Keratinocyte (primary cell): Measurements from ENCODE around the gene OVAAL. TPM values are rescaled to one million over a fixed set of nuclear protein-coding genes. Genes with fewer than 3 reads are reported as not detected.

Experiments
- DNase-seq: peaks from one replicate; pipeline ENCODE4 v3.0.0-alpha.2; 2011; ENCODE audit warnings: low read depth, missing footprints, low spot score
- FAIRE-seq: peaks from 2 replicates; lab custom pipeline; 2011; peaks lifted over from hg19 to GRCh38; lab: Jason Lieb, UNC
- H2AFZ ChIP-seq: 2 replicates; pipeline ENCODE4 v1.6.0; 2012; ENCODE audit warnings: low read length, control low read depth, inconsistent platforms; ENCODE audit not compliant: control insufficient read depth
- H3K27ac ChIP-seq: 2 replicates; pipeline ENCODE4 v1.5.1; 2011; ENCODE audit warnings: low read length; ENCODE audit not compliant: control insufficient read depth, insufficient read depth
- H3K27me3 ChIP-seq: 3 replicates; pipeline ENCODE4 v1.6.0; 2011; ENCODE audit warnings: low read length; ENCODE audit not compliant: control insufficient read depth, insufficient read depth; ENCODE audit errors: extremely low read depth
- H3K36me3 ChIP-seq, 2 experiments: 2 replicates in 1 of 2; 3 replicates in 1 of 2; pipeline ENCODE4 v1.5.1; 2011; ENCODE audit warnings: low read length in 2 of 2, mild to moderate bottlenecking in 1 of 2; ENCODE audit not compliant: control insufficient read depth in 2 of 2, insufficient read depth in 2 of 2; ENCODE audit errors: extremely low read depth in 1 of 2
- H3K4me1 ChIP-seq: 3 replicates; pipeline ENCODE4 v1.5.1; 2011; ENCODE audit warnings: low read length; ENCODE audit not compliant: control insufficient read depth, insufficient read depth; ENCODE audit errors: extremely low read depth
- H3K4me2 ChIP-seq: 3 replicates; pipeline ENCODE4 v1.6.0; 2011; ENCODE audit warnings: low read depth, low read length; ENCODE audit not compliant: control insufficient read depth, insufficient read depth; ENCODE audit errors: extremely low read depth
- H3K4me3 ChIP-seq, 3 experiments: fragments of 200-600 bp in 1 of 3; sonication (generic) in 1 of 3; 2 replicates in 2 of 3; 3 replicates in 1 of 3; pipeline ENCODE4 v1.5.1; 2011 to 2016; ENCODE audit warnings: low read length in 3 of 3, mild to moderate bottlenecking in 3 of 3, control low read depth in 2 of 3, inconsistent platforms in 1 of 3, low read depth in 1 of 3, mixed read lengths in 1 of 3, mixed run types in 1 of 3, moderate library complexity in 1 of 3; ENCODE audit not compliant: control insufficient read depth in 2 of 3, insufficient read depth in 2 of 3; ENCODE audit errors: extremely low read depth in 1 of 3
- H3K79me2 ChIP-seq: 2 replicates; pipeline ENCODE4 v1.6.0; 2012; ENCODE audit warnings: low read length; ENCODE audit not compliant: control insufficient read depth, insufficient read depth
- H3K9ac ChIP-seq: 3 replicates; pipeline ENCODE4 v1.6.0; 2011; ENCODE audit warnings: low read length; ENCODE audit not compliant: control insufficient read depth, insufficient read depth; ENCODE audit errors: extremely low read depth
- H3K9me1 ChIP-seq: 3 replicates; pipeline ENCODE4 v1.6.0; 2011; ENCODE audit warnings: low read length; ENCODE audit not compliant: control insufficient read depth, insufficient read depth; ENCODE audit errors: extremely low read depth
- H3K9me3 ChIP-seq: 2 replicates; pipeline ENCODE4 v1.5.1; 2012; ENCODE audit warnings: low read depth, low read length; ENCODE audit not compliant: control insufficient read depth
- H4K20me1 ChIP-seq: 3 replicates; pipeline ENCODE4 v1.6.0; 2011; ENCODE audit warnings: low read length; ENCODE audit not compliant: control insufficient read depth, insufficient read depth; ENCODE audit errors: extremely low read depth
- CTCF ChIP-seq, 3 experiments: IDR thresholded peaks in 1 of 3; conservative IDR thresholded peaks in 1 of 3; optimal IDR thresholded peaks in 1 of 3; 2 replicates in 2 of 3; 3 replicates in 1 of 3; pipeline versions ENCODE3 to v1.5.1; 2011; ENCODE audit warnings: low read length in 3 of 3, mild to moderate bottlenecking in 3 of 3, moderate library complexity in 2 of 3, control low read depth in 1 of 3, inconsistent platforms in 1 of 3; ENCODE audit not compliant: insufficient read depth in 2 of 3; ENCODE audit errors: extremely low read depth in 1 of 3
- EZH2 ChIP-seq: IDR thresholded peaks from one replicate; pipeline ENCODE4 v1.6.1; 2012; ENCODE audit warnings: inconsistent platforms, mild to moderate bottlenecking, low read length, moderate library complexity
- dilution Hi-C: fragments of 300-500 bp; cut with MboI; formaldehyde crosslinking; loops from one replicate; pipeline ENCODE4 v1.7.0; 2020; ENCODE audit warnings: low sequenced_read_pairs; ENCODE audit not compliant: extremely low pct_ligation_motif_present
- polyA plus RNA-seq, 5 experiments: library from polyadenylated mRNA; depleted of rRNA in 3 of 5; stranded (reverse) in 3 of 5; stranded (forward) in 1 of 5; unstranded in 1 of 5; fragments of >200 nt; gene quantifications; 1 replicate in 1 of 5; 2 replicates in 3 of 5; 3 replicates in 1 of 5; pipeline versions ENCODE4 v1.2.1 to v1.2.3, GENCODE V29; 2011 to 2012; ENCODE audit warnings: missing spikeins in 2 of 5, low read depth in 1 of 5, low replicate concordance in 1 of 5

OVAAL gene
- polyA plus RNA-seq, 1 donor (not counting 4 experiments of a cell fraction or from before 2014, with no cell fraction given): not detected

GRCh38 chr1:180610556-180611015, 51.8 kb downstream of the OVAAL start:
- H3K9me3 ChIP-seq: no peaks in the 10 kb centered on the region
- dilution Hi-C loops: no loop called here
- no peak overlapping the region for H2AFZ ChIP-seq
- DNase-seq: no peak
- no peaks in the 10 kb centered on the region for H3K36me3 ChIP-seq
- TF ChIP-seq EZH2 (no peak), CTCF (optimal IDR thresholded peaks at IDR 0.05 in 1 of 3, IDR thresholded peaks at IDR 0.05 in 1 of 3, conservative IDR thresholded peaks at IDR 0.05 in 1 of 3; ENCODE audit: extremely low read depth in 1 of 3, insufficient read depth in 2 of 3, low read length in 3 of 3) (no peak)
- H4K20me1 ChIP-seq: no peaks in the 10 kb centered on the region
- peak overlapping the region; percentile 80 for H3K27ac ChIP-seq
- H3K4me1 ChIP-seq: peaks cover 38% of the 10 kb centered on the region
- H3K27me3 ChIP-seq: no peaks in the 10 kb centered on the region
- no peak overlapping the region for H3K4me2 ChIP-seq
- FAIRE-seq: no peak
- no peak overlapping the region for H3K4me3 ChIP-seq
- H3K9me1 ChIP-seq: peaks cover 3% of the 10 kb centered on the region
- no peaks in the 10 kb centered on the region for H3K79me2 ChIP-seq
- H3K9ac ChIP-seq: no peak overlapping the region

- peak overlapping the region; percentile 80 for H3K27ac ChIP-seq
- peak; percentile 88 for FAIRE-seq
- H3K36me3 ChIP-seq: no peaks in the 10 kb centered on the region
- peak overlapping the region; percentile 85 for H2AFZ ChIP-seq
- H3K9ac ChIP-seq: peak overlapping the region; percentile 33
- peaks cover 3% of the 10 kb centered on the region for H3K9me1 ChIP-seq
- no peak for TF ChIP-seq EZH2
- no peak for TF ChIP-seq CTCF (optimal IDR thresholded peaks at IDR 0.05 in 1 of 3, IDR thresholded peaks at IDR 0.05 in 1 of 3, conservative IDR thresholded peaks at IDR 0.05 in 1 of 3; ENCODE audit: extremely low read depth in 1 of 3, insufficient read depth in 2 of 3, low read length in 3 of 3)
- H3K79me2 ChIP-seq: no peaks in the 10 kb centered on the region
- H3K9me3 ChIP-seq: no peaks in the 10 kb centered on the region
- H3K27me3 ChIP-seq: no peaks in the 10 kb centered on the region
- H3K4me3 ChIP-seq: no peak overlapping the region
- dilution Hi-C loops: no loop called here
- no peak for DNase-seq
- H4K20me1 ChIP-seq: no peaks in the 10 kb centered on the region
- H3K4me1 ChIP-seq: peaks cover 45% of the 10 kb centered on the region
- peak overlapping the region; percentile 66 for H3K4me2 ChIP-seq
Observed at GRCh38 chr1:180611016-180611930, 52.5 kb downstream of the OVAAL start.
